ENCODE data around the gene PLPP2. TPM values are rescaled to one million over a fixed set of nuclear protein-coding genes. Genes with fewer than 3 reads are reported as not detected.

Gene PLPP2
- total and polyA plus RNA-seq, 2 of the 4 experiments (the other 2 are of a cell fraction) = 2.3 to 4.2 TPM

DNA sequence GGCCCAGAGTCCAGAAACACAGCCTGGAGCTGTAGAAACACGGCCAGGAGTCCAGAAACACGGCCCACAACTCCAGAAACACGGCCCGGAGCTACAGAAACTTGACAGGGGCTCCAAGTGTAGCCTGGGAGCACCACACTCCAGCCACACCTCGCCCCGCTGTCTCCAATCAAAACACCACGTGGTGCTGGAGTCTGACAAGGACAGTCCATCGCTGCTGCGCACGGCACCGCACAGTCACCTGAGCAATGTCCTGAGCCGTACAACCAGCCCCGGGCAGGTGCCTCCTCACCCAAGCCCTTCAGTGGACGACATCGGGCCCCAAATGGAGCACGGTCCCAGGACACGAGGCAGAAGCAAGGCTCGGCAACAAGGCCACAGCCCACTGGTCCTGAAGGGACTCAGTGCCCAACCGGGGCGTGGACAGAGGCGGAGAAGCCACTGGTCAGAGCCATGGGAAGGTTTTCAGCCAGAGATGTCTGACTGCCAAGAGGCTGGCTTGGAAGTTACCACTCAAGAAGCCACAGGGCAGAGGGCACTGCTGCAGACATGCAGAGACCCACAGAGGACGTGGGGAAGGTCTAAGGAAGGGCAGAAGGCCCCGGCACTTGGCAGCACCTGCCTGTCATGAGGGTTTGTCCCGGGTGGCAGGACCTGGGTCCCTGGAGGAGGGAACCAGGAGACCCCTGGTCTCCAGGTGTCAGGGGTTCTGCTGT, 19.7 kb upstream of the PLPP2 start:
- Histone ChIP-seq H3K9me3 (ENCODE audit: control insufficient read depth, insufficient read depth, low read length) (no peaks in the 10 kb centered on the region), H3K18ac (ENCODE audit: low read depth, low read length) (no peak overlapping the region), H3K27ac (ENCODE audit: insufficient read depth, low read length) (no peak overlapping the region), H4K5ac (ENCODE audit: low read depth, low read length) (no peak overlapping the region), H3K23ac (ENCODE audit: low read depth, low read length) (no peak overlapping the region), H2BK5ac (ENCODE audit: low read depth, low read length, poor library complexity, severe bottlenecking) (no peak overlapping the region), H4K8ac (ENCODE audit: low read depth in 2 of 2, low read length in 2 of 2) (no peak overlapping the region), H3K9ac (ENCODE audit: low read depth, low read length) (no peak overlapping the region), H4K91ac (ENCODE audit: insufficient read depth, low read depth, low read length) (no peak overlapping the region), H3K4me2 (ENCODE audit: low read depth, low read length) (no peak overlapping the region), H3K36me3 (ENCODE audit: control insufficient read depth, insufficient read depth, low read length) (peaks cover 68% of the 10 kb centered on the region), H3K14ac (replicated peaks; ENCODE audit: low read depth, low read length) (no peak overlapping the region), H4K20me1 (ENCODE audit: insufficient read depth, low read length) (peaks cover 53% of the 10 kb centered on the region), H3K4me3 (ENCODE audit: insufficient read depth, low read depth, low read length) (no peak overlapping the region), H2AFZ (replicated peaks; ENCODE audit: low read length, poor library complexity) (no peak overlapping the region), H2BK15ac (ENCODE audit: low read depth, low read length) (no peak overlapping the region), H2AK9ac (replicated peaks; ENCODE audit: low read depth, low read length, poor library complexity) (peak overlapping the region; percentile 24), H3K4ac (ENCODE audit: low read depth, low read length) (no peak overlapping the region), H2AK5ac (ENCODE audit: low read depth, low read length) (no peak overlapping the region), H2BK120ac (ENCODE audit: low read depth, low read length) (no peak overlapping the region), H3K4me1 (ENCODE audit: control insufficient read depth, insufficient read depth, low read length) (no peaks in the 10 kb centered on the region), H3K9me1 (ENCODE audit: insufficient read depth, low read length) (peaks cover 2% of the 10 kb centered on the region; the same call in 1 of the 2 replicates), H3K56ac (ENCODE audit: extremely low read depth, insufficient read depth, low read length) (no peak overlapping the region), H2BK20ac (ENCODE audit: low read depth, low read length) (no peak overlapping the region), H3K27me3 (ENCODE audit: control insufficient read depth, insufficient read depth, low read length) (no peaks in the 10 kb centered on the region), H3K79me1 (ENCODE audit: low read depth in 1 of 2, low read length in 2 of 2) (peaks cover 7 to 48% of the 10 kb centered on the region in 2 experiments)
- in situ Hi-C loops (cut with MboI; ENCODE audit: low sequenced_read_pairs) = no loop called here
- DNase-seq (no peak), ATAC-seq (ENCODE audit: low read depth) (no peak)
- dilution Hi-C loops (cut with HindIII; ENCODE audit: low sequenced_read_pairs, unreplicated experiment) = no loop called here
- no TSS peak for BruUV-seq (replicated peaks)
- TF ChIP-seq CEBPB (IDR thresholded peaks at IDR 0.05; ENCODE audit: low read depth, low read length) = no peak
- TF ChIP-seq, protein P1, sequence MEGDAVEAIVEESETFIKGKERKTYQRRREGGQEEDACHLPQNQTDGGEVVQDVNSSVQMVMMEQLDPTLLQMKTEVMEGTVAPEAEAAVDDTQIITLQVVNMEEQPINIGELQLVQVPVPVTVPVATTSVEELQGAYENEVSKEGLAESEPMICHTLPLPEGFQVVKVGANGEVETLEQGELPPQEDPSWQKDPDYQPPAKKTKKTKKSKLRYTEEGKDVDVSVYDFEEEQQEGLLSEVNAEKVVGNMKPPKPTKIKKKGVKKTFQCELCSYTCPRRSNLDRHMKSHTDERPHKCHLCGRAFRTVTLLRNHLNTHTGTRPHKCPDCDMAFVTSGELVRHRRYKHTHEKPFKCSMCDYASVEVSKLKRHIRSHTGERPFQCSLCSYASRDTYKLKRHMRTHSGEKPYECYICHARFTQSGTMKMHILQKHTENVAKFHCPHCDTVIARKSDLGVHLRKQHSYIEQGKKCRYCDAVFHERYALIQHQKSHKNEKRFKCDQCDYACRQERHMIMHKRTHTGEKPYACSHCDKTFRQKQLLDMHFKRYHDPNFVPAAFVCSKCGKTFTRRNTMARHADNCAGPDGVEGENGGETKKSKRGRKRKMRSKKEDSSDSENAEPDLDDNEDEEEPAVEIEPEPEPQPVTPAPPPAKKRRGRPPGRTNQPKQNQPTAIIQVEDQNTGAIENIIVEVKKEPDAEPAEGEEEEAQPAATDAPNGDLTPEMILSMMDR (conservative IDR thresholded peaks at IDR 0.05; ENCODE audit: low read depth, low read length) = no peak
- TF ChIP-seq RFX5 (IDR thresholded peaks at IDR 0.05; ENCODE audit: low read depth, low read length) = no peak
- no peak for TF ChIP-seq USF2 (IDR thresholded peaks at IDR 0.05; ENCODE audit: low read depth, low read length)
- no peak for TF ChIP-seq BHLHE40 (IDR thresholded peaks at IDR 0.05; ENCODE audit: low read depth, low read length)
- TF ChIP-seq FOS (IDR thresholded peaks at IDR 0.05; ENCODE audit: low read depth, low read length) = no peak
- no peak for TF ChIP-seq CHD1 (IDR thresholded peaks at IDR 0.05; ENCODE audit: low read depth, low read length)
- TF ChIP-seq RCOR1 (IDR thresholded peaks at IDR 0.05; ENCODE audit: insufficient replicate concordance, low read length) = no peak
- ChIA-PET POLR2A (ENCODE audit: unreplicated experiment) (no interaction called here), CTCF (no interaction called here)
- intact Hi-C loops (cut with micrococcal nuclease) = no loop called here
- 94% methylated on average over 17 of the region's 24 CpGs; no CpG with 5 or more reads in 1 of the 2 experiments for WGBS, 2 experiments (ENCODE audit: extremely low coverage in 2 of 2, insufficient read length in 1 of 2)

All from IMR-90 (cell line).